ENCODE results near the gene LCORL.

- TF ChIP-seq, protein P1, sequence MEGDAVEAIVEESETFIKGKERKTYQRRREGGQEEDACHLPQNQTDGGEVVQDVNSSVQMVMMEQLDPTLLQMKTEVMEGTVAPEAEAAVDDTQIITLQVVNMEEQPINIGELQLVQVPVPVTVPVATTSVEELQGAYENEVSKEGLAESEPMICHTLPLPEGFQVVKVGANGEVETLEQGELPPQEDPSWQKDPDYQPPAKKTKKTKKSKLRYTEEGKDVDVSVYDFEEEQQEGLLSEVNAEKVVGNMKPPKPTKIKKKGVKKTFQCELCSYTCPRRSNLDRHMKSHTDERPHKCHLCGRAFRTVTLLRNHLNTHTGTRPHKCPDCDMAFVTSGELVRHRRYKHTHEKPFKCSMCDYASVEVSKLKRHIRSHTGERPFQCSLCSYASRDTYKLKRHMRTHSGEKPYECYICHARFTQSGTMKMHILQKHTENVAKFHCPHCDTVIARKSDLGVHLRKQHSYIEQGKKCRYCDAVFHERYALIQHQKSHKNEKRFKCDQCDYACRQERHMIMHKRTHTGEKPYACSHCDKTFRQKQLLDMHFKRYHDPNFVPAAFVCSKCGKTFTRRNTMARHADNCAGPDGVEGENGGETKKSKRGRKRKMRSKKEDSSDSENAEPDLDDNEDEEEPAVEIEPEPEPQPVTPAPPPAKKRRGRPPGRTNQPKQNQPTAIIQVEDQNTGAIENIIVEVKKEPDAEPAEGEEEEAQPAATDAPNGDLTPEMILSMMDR (IDR thresholded peaks at IDR 0.05) = no peak
- no peak for TF ChIP-seq POLR2A (IDR thresholded peaks at IDR 0.05)
These were observed 205.4 kb downstream of the LCORL start for GRCh38 chr4:17816142-17816541.
